Hepatocyte (in vitro differentiated cells): ENCODE results near the gene PER2. TPM values are rescaled to one million over a fixed set of nuclear protein-coding genes. Genes with fewer than 3 reads are reported as not detected.
"Not testable (repeated sequence)": the region's sequence is repeated elsewhere in the genome, so short reads cannot be mapped to it uniquely, and the experiment has no call there.

Source experiments
- DNase-seq: peaks from one replicate; pipeline ENCODE4 v3.0.0-alpha.2; 2016; ENCODE audit warnings: low spot score
- H2AFZ ChIP-seq: fragments of 200-600 bp; sonication (generic); 2 replicates; pipeline ENCODE4 v1.6.0; 2016; ENCODE audit warnings: antibody characterized with exemption, mild to moderate bottlenecking
- H3K27ac ChIP-seq: fragments of 200-600 bp; sonication (generic); 2 replicates; pipeline ENCODE4 v1.5.1; 2016; ENCODE audit warnings: mild to moderate bottlenecking
- H3K27me3 ChIP-seq: fragments of 200-600 bp; sonication (generic); 2 replicates; pipeline ENCODE4 v1.6.1; 2016
- H3K36me3 ChIP-seq: fragments of 200-600 bp; sonication (generic); replicated peaks from 2 replicates; pipeline ENCODE4 v1.5.1; 2016; ENCODE audit warnings: low read depth; ENCODE audit not compliant: insufficient read depth
- H3K4me1 ChIP-seq: fragments of 200-600 bp; sonication (generic); 2 replicates; pipeline ENCODE4 v1.5.1; 2016; ENCODE audit warnings: mild to moderate bottlenecking, moderate library complexity; ENCODE audit not compliant: insufficient read depth
- H3K4me2 ChIP-seq: fragments of 200-600 bp; sonication (generic); 2 replicates; pipeline ENCODE4 v1.6.0; 2016
- H3K4me3 ChIP-seq: fragments of 200-600 bp; sonication (generic); 2 replicates; pipeline ENCODE4 v1.5.1; 2016; ENCODE audit warnings: mild to moderate bottlenecking
- H3K79me2 ChIP-seq: fragments of 200-600 bp; sonication (generic); 2 replicates; pipeline ENCODE4 v1.6.0; 2017; ENCODE audit warnings: mild to moderate bottlenecking
- H3K9me2 ChIP-seq: fragments of 200-600 bp; sonication (generic); replicated peaks from 2 replicates; pipeline ENCODE4 v1.6.0; 2017; ENCODE audit warnings: mild to moderate bottlenecking; ENCODE audit not compliant: insufficient read depth
- H3K9me3 ChIP-seq: fragments of 200-600 bp; sonication (generic); 2 replicates; pipeline ENCODE4 v1.5.1; 2016; ENCODE audit warnings: low read depth, mild to moderate bottlenecking
- H4K20me1 ChIP-seq: fragments of 200-600 bp; sonication (generic); 2 replicates; pipeline ENCODE4 v1.6.0; 2016; ENCODE audit warnings: mild to moderate bottlenecking; ENCODE audit not compliant: insufficient read depth, poor library complexity, severe bottlenecking
- EZH2 ChIP-seq: fragments of 200-600 bp; sonication (generic); IDR thresholded peaks from 2 replicates; pipeline ENCODE4 v1.6.1; 2016; ENCODE audit warnings: antibody characterized with exemption, mild to moderate bottlenecking, borderline replicate concordance
- EZH2phosphoT487 ChIP-seq: fragments of 200-600 bp; sonication (generic); IDR thresholded peaks from one replicate; pipeline ENCODE4 v1.6.1; 2018; ENCODE audit warnings: antibody characterized with exemption, mild to moderate bottlenecking, low read depth, moderate library complexity; ENCODE audit not compliant: unreplicated experiment, severe bottlenecking
- WGBS: methylation state at CpG from one replicate; pipeline ENCODE4 v1.1.6; 2016; ENCODE audit warnings: low lambda C conversion rate; ENCODE audit errors: missing lambda C conversion rate; 5-methylcytosine and 5-hydroxymethylcytosine counted together
- polyA plus RNA-seq: library from polyadenylated mRNA; unstranded; fragments of >200 nt; fragmentation: Nextera tagmentation; extraction: Ambion mirVana; gene quantifications from 2 replicates; pipeline ENCODE4 v1.2.1, GENCODE V29; 2016
- total RNA-seq: library from RNA; depleted of rRNA; stranded (reverse); fragments of >200 nt; gene quantifications from 2 replicates; pipeline ENCODE4 v1.2.3, GENCODE V29; 2014
- TF ChIP-seq, protein P1 (sequence below): fragments of 200-600 bp; sonication (generic); IDR thresholded peaks from 2 replicates; pipeline ENCODE4 v1.5.1; 2016; ENCODE audit warnings: antibody characterized with exemption, mild to moderate bottlenecking; ENCODE audit not compliant: poor library complexity

The PER2 gene
- total and polyA plus RNA-seq, 2 experiments from 2014 or later = 6.0 to 8.9 TPM

DNA sequence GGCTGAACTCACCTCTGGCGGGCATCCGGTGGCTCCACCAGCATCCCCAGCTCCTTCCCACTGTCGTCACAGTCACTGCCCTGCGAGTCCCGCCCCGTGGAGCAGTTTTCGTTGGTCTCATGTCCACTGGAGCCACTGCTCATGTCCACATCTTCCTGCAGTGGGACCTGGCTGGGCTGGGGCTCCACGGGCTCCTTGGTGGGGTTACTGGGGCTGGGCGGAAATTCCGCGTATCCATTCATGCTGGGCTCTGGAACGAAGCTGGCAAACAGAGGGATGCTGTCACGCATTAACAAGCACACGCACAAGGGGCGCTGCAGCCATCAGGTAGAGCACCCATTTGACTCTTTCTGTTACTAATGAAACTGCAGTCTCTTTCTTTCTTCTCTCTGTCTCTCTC, 10.7 kb downstream of the PER2 start:
- H3K9me3 ChIP-seq = no peaks in the 10 kb centered on the region
- H3K79me2 ChIP-seq = peaks cover 53% of the 10 kb centered on the region
- no peaks in the 10 kb centered on the region for H3K36me3 ChIP-seq
- H3K4me1 ChIP-seq = peaks cover 9% of the 10 kb centered on the region
- H4K20me1 ChIP-seq = peaks cover 5% of the 10 kb centered on the region
- no peak overlapping the region for H3K4me3 ChIP-seq
- no peak for TF ChIP-seq EZH2phosphoT487
- TF ChIP-seq, protein P1, sequence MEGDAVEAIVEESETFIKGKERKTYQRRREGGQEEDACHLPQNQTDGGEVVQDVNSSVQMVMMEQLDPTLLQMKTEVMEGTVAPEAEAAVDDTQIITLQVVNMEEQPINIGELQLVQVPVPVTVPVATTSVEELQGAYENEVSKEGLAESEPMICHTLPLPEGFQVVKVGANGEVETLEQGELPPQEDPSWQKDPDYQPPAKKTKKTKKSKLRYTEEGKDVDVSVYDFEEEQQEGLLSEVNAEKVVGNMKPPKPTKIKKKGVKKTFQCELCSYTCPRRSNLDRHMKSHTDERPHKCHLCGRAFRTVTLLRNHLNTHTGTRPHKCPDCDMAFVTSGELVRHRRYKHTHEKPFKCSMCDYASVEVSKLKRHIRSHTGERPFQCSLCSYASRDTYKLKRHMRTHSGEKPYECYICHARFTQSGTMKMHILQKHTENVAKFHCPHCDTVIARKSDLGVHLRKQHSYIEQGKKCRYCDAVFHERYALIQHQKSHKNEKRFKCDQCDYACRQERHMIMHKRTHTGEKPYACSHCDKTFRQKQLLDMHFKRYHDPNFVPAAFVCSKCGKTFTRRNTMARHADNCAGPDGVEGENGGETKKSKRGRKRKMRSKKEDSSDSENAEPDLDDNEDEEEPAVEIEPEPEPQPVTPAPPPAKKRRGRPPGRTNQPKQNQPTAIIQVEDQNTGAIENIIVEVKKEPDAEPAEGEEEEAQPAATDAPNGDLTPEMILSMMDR = peak; percentile 10
- H3K4me2 ChIP-seq = no peak overlapping the region
- no peak for DNase-seq
- no peaks in the 10 kb centered on the region for H3K9me2 ChIP-seq
- no peaks in the 10 kb centered on the region for H3K27me3 ChIP-seq
- WGBS = 84% methylated on average over 15 of the region's 15 CpGs
- H3K27ac ChIP-seq = no peak overlapping the region
- H2AFZ ChIP-seq = no peak overlapping the region

DNA sequence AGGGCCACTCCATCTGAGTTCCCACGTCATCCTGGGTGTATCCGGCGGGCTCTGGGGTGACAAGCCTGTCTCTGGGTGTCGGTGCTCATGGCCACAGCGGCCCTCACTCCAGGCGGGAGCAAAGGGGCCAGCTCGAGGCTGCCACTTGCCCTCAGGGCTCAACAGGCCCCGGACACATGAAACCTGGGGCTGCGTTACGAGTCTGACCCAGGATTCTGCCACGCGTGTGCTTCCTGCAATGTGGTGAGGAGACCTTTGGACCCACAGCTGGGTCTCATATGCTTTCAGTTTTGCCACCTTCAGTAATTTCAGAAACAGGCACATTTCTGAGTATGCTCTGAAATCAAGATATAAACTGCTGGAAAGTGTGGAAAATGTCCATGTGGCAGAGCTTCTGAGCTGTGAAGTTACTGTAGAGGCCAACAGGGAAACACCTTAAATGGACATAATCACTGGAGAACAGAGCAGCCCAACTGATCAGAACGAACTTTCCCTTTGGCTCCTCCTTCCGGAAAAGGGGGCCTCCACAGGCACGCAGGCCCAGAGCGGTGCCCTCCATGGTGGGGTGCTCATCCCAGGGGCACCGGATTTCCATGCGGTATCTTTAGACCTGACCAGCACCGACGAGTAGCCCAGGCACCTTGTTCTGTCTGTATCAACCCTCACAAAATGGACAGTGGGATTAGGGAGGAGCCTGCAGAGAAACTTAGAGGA, 14.1 kb downstream of the PER2 start:
- Histone ChIP-seq H3K9me2 (no peaks in the 10 kb centered on the region), H2AFZ (no peak overlapping the region), H4K20me1 (peaks cover 5% of the 10 kb centered on the region), H3K4me3 (no peak overlapping the region), H3K27ac (peak overlapping the region; percentile 83), H3K27me3 (no peaks in the 10 kb centered on the region), H3K4me1 (peaks cover 13% of the 10 kb centered on the region), H3K36me3 (no peaks in the 10 kb centered on the region), H3K79me2 (peaks cover 24% of the 10 kb centered on the region), H3K9me3 (no peaks in the 10 kb centered on the region), H3K4me2 (no peak overlapping the region)
- WGBS = 78% methylated on average over 20 of the region's 20 CpGs
- peak; percentile 54 for DNase-seq
- TF ChIP-seq EZH2 = no peak
- no peak for TF ChIP-seq EZH2phosphoT487
- TF ChIP-seq, protein P1 = no peak

DNA sequence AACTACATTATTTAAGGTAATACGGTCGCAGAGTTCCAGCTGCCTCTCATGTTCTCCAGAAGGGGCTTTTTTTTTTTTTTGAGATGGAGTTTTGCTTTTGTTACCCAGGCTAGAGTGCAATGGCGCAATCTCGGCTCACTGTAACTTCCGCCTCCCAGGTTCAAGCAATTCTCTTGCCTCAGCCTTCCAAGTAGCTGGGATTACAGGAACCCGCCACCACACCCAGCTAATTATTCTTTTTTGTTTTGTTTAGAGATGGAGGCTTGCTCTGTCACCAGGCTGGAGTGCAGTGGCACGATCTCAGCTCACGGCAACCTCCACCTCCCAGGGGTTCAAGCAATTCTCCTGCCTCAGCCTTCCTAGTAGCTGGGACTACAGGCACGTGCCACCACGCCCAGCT, 15.0 kb downstream of the PER2 start:
- H2AFZ ChIP-seq, H3K36me3 ChIP-seq, H3K4me3 ChIP-seq, H3K27me3 ChIP-seq, H4K20me1 ChIP-seq, H3K27ac ChIP-seq, H3K9me3 ChIP-seq, H3K4me2 ChIP-seq, H3K9me2 ChIP-seq, DNase-seq: not testable (repeated sequence)
- peaks cover 15% of the 10 kb centered on the region for H3K79me2 ChIP-seq
- peaks cover 13% of the 10 kb centered on the region for H3K4me1 ChIP-seq
- WGBS = 90% methylated on average over 10 of the region's 10 CpGs

DNA sequence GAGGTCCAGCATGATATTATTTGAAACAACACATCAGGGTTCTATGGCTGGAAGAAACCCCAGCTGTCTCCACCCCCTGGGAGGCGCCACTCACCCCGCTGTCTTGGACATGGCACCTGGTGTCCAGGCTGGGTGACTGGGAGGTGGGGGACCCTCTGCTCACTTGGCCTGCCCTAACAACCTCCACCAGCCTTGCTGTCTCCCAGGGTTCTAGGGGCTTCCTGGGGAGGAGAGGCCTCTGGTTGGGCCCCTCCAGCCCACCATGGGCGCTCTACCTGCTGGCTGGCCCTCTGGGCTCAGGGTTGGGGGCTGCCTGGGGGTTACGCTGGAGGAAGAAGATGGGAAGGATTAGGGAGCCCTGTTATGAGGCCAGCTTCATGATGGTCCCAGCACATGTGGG, 16.3 kb downstream of the PER2 start:
- peaks cover 2% of the 10 kb centered on the region for H3K79me2 ChIP-seq
- no peaks in the 10 kb centered on the region for H3K9me2 ChIP-seq
- H3K36me3 ChIP-seq = no peaks in the 10 kb centered on the region
- H3K4me1 ChIP-seq = peaks cover 13% of the 10 kb centered on the region
- H3K27me3 ChIP-seq = no peaks in the 10 kb centered on the region
- DNase-seq = no peak
- H3K9me3 ChIP-seq = no peaks in the 10 kb centered on the region
- H3K27ac ChIP-seq = no peak overlapping the region
- no peak overlapping the region for H3K4me3 ChIP-seq
- H2AFZ ChIP-seq = no peak overlapping the region
- no peaks in the 10 kb centered on the region for H4K20me1 ChIP-seq
- no peak for TF ChIP-seq EZH2phosphoT487
- TF ChIP-seq EZH2 = no peak
- TF ChIP-seq, protein P1 = no peak
- no peak overlapping the region for H3K4me2 ChIP-seq
- 95% methylated on average over 4 of the region's 4 CpGs for WGBS

DNA sequence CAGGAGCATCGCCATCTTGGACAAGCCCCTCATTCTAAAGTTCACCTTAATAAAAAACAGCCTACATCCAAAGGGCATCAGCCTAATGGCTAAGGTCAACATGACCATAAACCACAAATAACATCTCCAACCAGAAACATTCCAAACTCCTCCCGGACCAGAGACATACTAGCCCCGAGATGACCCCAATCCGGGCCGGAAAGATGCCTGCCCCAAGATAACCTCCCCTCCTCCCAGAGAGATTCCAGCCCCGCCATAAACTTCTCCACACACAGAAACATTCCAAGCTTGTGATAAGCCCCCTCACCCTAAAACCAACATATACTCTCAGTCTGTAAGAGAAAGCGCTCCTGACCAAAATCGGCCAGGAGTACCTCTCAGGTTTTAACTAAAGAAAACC, 16.7 kb downstream of the PER2 start:
- H3K4me3 ChIP-seq, DNase-seq, H3K27ac ChIP-seq, H3K27me3 ChIP-seq, H3K4me2 ChIP-seq, H3K79me2 ChIP-seq, H3K9me3 ChIP-seq, H4K20me1 ChIP-seq, H3K9me2 ChIP-seq, H2AFZ ChIP-seq, H3K36me3 ChIP-seq: not testable (repeated sequence)
- 28% methylated on average over 8 of the region's 8 CpGs for WGBS
- peaks cover 13% of the 10 kb centered on the region for H3K4me1 ChIP-seq
